Mucosa of rectum (tissue), 2 donors: ENCODE results near the gene GLS.
"Not testable (repeated sequence)": the region's sequence is repeated elsewhere in the genome, so short reads cannot be mapped to it uniquely, and the experiment has no call there.

Source experiments
- H3K27ac ChIP-seq, 2 donors: one replicate each; pipeline ENCODE4 v1.7.0; 2013; ENCODE audit warnings: inconsistent platforms in 2 of 2, low read depth in 2 of 2, low read length in 2 of 2
- H3K27me3 ChIP-seq, 2 donors: one replicate each; pipeline ENCODE4 v1.7.0; 2013; ENCODE audit warnings: low read length in 2 of 2; ENCODE audit not compliant: control insufficient read depth in 2 of 2, insufficient read depth in 2 of 2
- H3K36me3 ChIP-seq, 2 donors: one replicate each; pipeline ENCODE4 v1.7.0; 2013; ENCODE audit warnings: low read length in 2 of 2; ENCODE audit not compliant: control insufficient read depth in 2 of 2, insufficient read depth in 2 of 2
- H3K4me1 ChIP-seq, 2 donors: one replicate each; pipeline ENCODE4 v1.7.0; 2013; ENCODE audit warnings: low read length in 2 of 2, mild to moderate bottlenecking in 1 of 2; ENCODE audit not compliant: control insufficient read depth in 2 of 2, insufficient read depth in 2 of 2
- H3K4me3 ChIP-seq, 2 donors: one replicate each; pipeline ENCODE4 v1.7.0; 2013; ENCODE audit warnings: low read length in 2 of 2
- H3K9ac ChIP-seq, 2 donors: one replicate each; pipeline ENCODE4 v1.7.0; 2013; ENCODE audit warnings: low read length in 2 of 2, low read depth in 1 of 2, mild to moderate bottlenecking in 1 of 2
- H3K9me3 ChIP-seq, 2 donors: one replicate each; pipeline ENCODE4 v1.7.0; 2013; ENCODE audit warnings: low read length in 2 of 2; ENCODE audit not compliant: control insufficient read depth in 2 of 2
- donor health status: healthy.
- donor health status: Normal muscosa, but diverticular disease.

Gene GLS

DNA sequence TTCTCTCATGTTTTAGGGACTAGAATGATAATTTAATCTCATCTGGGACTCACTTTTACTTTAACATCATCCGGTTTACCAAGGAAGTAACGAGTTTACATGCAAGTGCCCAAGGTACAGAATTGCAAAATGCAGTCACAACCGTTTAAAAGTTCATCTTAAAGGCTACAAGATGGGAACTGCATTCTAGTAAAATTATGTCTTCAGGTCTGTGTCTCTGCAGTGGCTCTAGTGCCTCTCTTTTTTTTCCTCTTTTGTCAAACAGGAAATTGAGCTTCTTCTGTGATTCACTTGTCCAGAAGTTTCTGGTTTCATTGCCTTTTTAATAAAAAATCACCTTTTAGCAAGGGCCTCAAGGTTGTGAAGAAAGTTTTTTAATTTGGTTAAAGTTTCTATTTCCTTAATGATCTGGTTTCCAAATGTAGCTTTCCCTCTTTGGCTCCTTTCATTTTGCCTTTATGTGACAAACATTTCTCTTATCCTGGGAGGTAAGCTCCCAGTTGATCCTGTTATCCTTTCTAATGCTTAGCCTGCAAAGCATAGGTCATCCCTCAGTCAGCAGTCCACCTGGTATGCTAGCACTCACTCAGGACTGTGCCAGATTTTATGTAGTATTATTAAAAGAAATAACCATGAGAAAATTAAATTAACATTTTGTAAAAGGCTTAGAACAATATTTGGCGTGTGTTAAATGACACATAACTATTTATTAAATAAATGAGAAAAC lies 2.4 kb downstream of the GLS start:
- Histone ChIP-seq H3K27ac (peak overlapping the region; percentile 92 to 97), H3K4me3 (peak overlapping the region; percentile 84 to 88), H3K4me1 (peaks cover 15 to 20% of the 10 kb centered on the region in 2 donors), H3K9me3 (no peaks in the 10 kb centered on the region), H3K27me3 (no peaks in the 10 kb centered on the region), H3K36me3 (peaks cover 0 to 3% of the 10 kb centered on the region in 2 donors), H3K9ac (peak overlapping the region; percentile 71 to 85)

DNA sequence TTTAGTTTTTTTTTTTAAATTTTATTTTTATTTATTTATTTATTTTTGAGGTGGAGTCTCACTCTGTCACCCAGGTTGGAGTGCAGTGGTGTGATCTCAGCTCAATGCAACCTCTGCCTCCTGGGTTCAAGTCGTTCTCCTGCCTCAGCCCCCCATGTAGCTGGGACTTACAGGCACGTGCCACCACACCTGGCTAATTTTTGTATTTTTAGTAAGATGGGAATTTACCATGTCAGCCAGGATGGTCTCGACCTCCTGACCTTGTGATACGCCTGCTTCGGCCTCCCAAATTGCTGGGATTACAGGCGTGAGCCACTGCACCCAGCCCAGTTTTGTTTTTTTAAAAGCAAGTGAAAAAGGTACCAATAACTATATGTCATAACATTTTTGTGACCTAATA lies 5.2 kb downstream of the GLS start:
- H3K9ac ChIP-seq, H3K4me3 ChIP-seq, H3K27ac ChIP-seq, H3K27me3 ChIP-seq, H3K9me3 ChIP-seq, H3K36me3 ChIP-seq: not testable (repeated sequence)
- H3K4me1 ChIP-seq: peaks cover 15 to 20% of the 10 kb centered on the region in 2 donors

DNA sequence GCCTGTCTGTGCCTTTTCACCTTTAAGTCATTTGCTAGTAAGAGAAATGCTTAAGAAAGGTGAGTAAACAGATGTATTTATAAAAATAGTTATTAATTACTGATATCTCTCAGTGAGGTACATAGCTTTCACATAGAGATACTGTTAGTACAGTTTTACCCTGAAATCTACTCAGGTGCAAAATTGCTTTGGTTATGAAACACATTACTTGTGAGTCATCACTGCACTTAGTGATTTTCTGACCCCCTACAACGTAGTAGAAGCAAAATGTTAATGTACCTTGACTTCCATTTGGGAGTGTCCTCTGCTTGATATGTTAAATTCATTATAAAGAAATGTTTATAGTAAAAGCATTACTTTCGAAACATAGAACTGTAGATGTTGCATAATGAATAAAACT lies 6.5 kb downstream of the GLS start:
- peaks cover 3% of the 10 kb centered on the region in 2 donors for H3K36me3 ChIP-seq
- H3K4me3 ChIP-seq: no peak overlapping the region
- no peak overlapping the region for H3K9ac ChIP-seq
- H3K27me3 ChIP-seq: no peaks in the 10 kb centered on the region
- no peaks in the 10 kb centered on the region for H3K9me3 ChIP-seq
- H3K27ac ChIP-seq: no peak overlapping the region
- peaks cover 15 to 16% of the 10 kb centered on the region in 2 donors for H3K4me1 ChIP-seq

DNA sequence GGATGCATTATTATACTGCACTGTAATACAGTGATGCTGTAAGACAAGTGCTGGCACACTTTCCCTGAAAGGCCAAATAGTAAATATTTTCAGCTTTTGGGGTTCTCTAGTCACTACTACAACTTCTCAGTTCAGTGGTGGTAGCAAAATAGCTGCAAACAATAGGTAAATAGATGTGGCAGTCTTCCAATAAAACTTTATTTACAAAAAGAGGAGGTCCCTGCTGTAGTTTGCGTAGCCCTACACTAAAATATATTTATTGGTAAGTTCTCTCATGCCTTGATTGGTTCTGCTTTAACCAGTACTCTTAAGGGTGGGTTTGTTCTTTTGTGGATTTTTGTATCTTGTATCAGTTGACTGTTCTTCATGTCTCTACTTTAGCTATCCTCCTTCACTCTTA lies 7.8 kb downstream of the GLS start:
- H3K9ac ChIP-seq: no peak overlapping the region
- H3K27me3 ChIP-seq: no peaks in the 10 kb centered on the region
- H3K4me3 ChIP-seq: no peak overlapping the region
- H3K27ac ChIP-seq: no peak overlapping the region
- H3K4me1 ChIP-seq: peaks cover 6 to 8% of the 10 kb centered on the region in 2 donors
- no peaks in the 10 kb centered on the region for H3K9me3 ChIP-seq
- peaks cover 3% of the 10 kb centered on the region in 2 donors for H3K36me3 ChIP-seq

- Histone ChIP-seq H3K27me3 (no peaks in the 10 kb centered on the region), H3K9ac (no peak overlapping the region), H3K27ac (no peak overlapping the region), H3K36me3 (peaks cover 0 to 3% of the 10 kb centered on the region in 2 donors), H3K4me1 (peaks cover 0 to 2% of the 10 kb centered on the region in 2 donors), H3K9me3 (no peaks in the 10 kb centered on the region), H3K4me3 (no peak overlapping the region)
Measured at GRCh38 chr2:190889175-190889943, 8.7 kb downstream of the GLS start.

GRCh38 chr2:190891372-190891771 lies 10.8 kb downstream of the GLS start:
- H3K36me3 ChIP-seq: peaks cover 7 to 11% of the 10 kb centered on the region in 2 donors
- no peaks in the 10 kb centered on the region for H3K9me3 ChIP-seq
- H3K9ac ChIP-seq: no peak overlapping the region
- no peak overlapping the region for H3K27ac ChIP-seq
- peaks cover 0 to 2% of the 10 kb centered on the region in 2 donors for H3K4me1 ChIP-seq
- no peak overlapping the region for H3K4me3 ChIP-seq
- no peaks in the 10 kb centered on the region for H3K27me3 ChIP-seq

DNA sequence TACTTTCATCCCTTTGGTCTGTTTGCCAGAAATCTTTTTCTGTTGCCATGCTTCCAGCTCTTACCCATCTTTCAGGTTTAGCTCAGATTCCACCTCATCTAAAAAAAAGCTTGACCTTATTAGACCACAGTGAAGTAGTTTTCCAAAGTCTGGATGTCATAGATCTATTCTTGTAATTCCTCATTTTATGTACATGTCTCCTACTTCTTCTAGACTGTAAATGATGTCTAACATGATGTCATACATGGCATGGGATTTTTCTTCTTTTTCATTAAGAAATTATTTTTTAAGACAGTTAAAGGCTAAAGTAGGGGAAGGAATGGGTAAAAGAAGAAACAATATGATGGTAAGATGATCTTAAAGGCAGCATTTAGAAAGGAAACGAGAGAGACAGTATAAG lies 11.3 kb downstream of the GLS start:
- Histone ChIP-seq H3K27me3 (no peaks in the 10 kb centered on the region), H3K36me3 (peaks cover 11 to 13% of the 10 kb centered on the region in 2 donors), H3K4me3 (no peak overlapping the region), H3K4me1 (peaks cover 0 to 2% of the 10 kb centered on the region in 2 donors), H3K9me3 (no peaks in the 10 kb centered on the region), H3K27ac (no peak overlapping the region), H3K9ac (no peak overlapping the region)

- peaks cover 11 to 16% of the 10 kb centered on the region in 2 donors for H3K36me3 ChIP-seq
- H3K27me3 ChIP-seq: no peaks in the 10 kb centered on the region
- no peak overlapping the region for H3K9ac ChIP-seq
- no peak overlapping the region for H3K27ac ChIP-seq
- no peaks in the 10 kb centered on the region for H3K9me3 ChIP-seq
- H3K4me1 ChIP-seq: peaks cover 0 to 2% of the 10 kb centered on the region in 2 donors
- H3K4me3 ChIP-seq: no peak overlapping the region
Measured at GRCh38 chr2:190893157-190893556, 12.5 kb downstream of the GLS start.

DNA sequence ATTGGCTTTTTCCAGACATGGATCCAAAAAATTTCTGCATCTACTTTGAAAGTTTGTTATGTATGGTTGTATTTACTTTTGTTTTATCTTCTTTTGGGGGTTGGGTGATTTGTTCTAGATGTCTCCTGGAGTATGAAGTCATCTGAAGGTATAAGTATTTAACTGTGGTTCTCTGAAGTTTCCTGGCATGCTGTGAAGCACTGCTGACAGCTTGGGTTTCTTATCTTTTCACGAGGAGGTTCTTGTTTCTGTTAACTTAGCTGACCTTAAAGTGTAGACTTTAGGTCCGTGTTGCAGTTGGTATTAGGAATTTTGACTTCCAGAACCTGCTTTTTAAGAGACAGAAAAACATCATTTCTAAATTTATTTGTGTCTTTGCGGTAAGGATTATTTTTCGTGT lies 15.9 kb downstream of the GLS start:
- Histone ChIP-seq H3K9ac (no peak overlapping the region), H3K4me1 (no peaks in the 10 kb centered on the region), H3K36me3 (peaks cover 11 to 16% of the 10 kb centered on the region in 2 donors), H3K27ac (no peak overlapping the region), H3K9me3 (no peaks in the 10 kb centered on the region), H3K4me3 (no peak overlapping the region), H3K27me3 (no peaks in the 10 kb centered on the region)

- H3K4me3 ChIP-seq: no peak overlapping the region
- no peak overlapping the region for H3K27ac ChIP-seq
- no peaks in the 10 kb centered on the region for H3K9me3 ChIP-seq
- no peaks in the 10 kb centered on the region for H3K27me3 ChIP-seq
- H3K9ac ChIP-seq: no peak overlapping the region
- peaks cover 18 to 20% of the 10 kb centered on the region in 2 donors for H3K36me3 ChIP-seq
- H3K4me1 ChIP-seq: no peaks in the 10 kb centered on the region
Measured at GRCh38 chr2:190903693-190904450, 23.3 kb downstream of the GLS start.
